ENCODE results near the gene PGLYRP3.

Gene PGLYRP3

GRCh38 chr1:153307221-153307600 lies 5.5 kb downstream of the PGLYRP3 start:
- no peaks in the 10 kb centered on the region for H3K9me3 Mint-ChIP-seq
- ATAC-seq = no peak
- H3K4me1 Mint-ChIP-seq = no peaks in the 10 kb centered on the region
- no peak overlapping the region for H3K4me3 Mint-ChIP-seq
- H3K36me3 Mint-ChIP-seq = no peaks in the 10 kb centered on the region
- H3K27me3 Mint-ChIP-seq = peaks cover 45% of the 10 kb centered on the region
- no peak overlapping the region for H3K27ac Mint-ChIP-seq

- H3K36me3 Mint-ChIP-seq = no peaks in the 10 kb centered on the region
- no peaks in the 10 kb centered on the region for H3K9me3 Mint-ChIP-seq
- H3K4me1 Mint-ChIP-seq = no peaks in the 10 kb centered on the region
- H3K27ac Mint-ChIP-seq = no peak overlapping the region
- peaks cover 43% of the 10 kb centered on the region for H3K27me3 Mint-ChIP-seq
- ATAC-seq = no peak
- no peak overlapping the region for H3K4me3 Mint-ChIP-seq
These were observed 6.2 kb downstream of the PGLYRP3 start for GRCh38 chr1:153306303-153307220.

GRCh38 chr1:153305682-153306081 lies 7.1 kb downstream of the PGLYRP3 start:
- H3K4me1 Mint-ChIP-seq = no peaks in the 10 kb centered on the region
- H3K9me3 Mint-ChIP-seq = no peaks in the 10 kb centered on the region
- peaks cover 43% of the 10 kb centered on the region for H3K27me3 Mint-ChIP-seq
- no peak overlapping the region for H3K27ac Mint-ChIP-seq
- no peak overlapping the region for H3K4me3 Mint-ChIP-seq
- H3K36me3 Mint-ChIP-seq = no peaks in the 10 kb centered on the region
- ATAC-seq = no peak

GRCh38 chr1:153302308-153302707 lies 10.4 kb downstream of the PGLYRP3 start:
- Mint-ChIP-seq H3K9me3 (no peaks in the 10 kb centered on the region), H3K36me3 (no peaks in the 10 kb centered on the region), H3K27ac (no peak overlapping the region), H3K4me3 (no peak overlapping the region), H3K27me3 (peaks cover 22% of the 10 kb centered on the region), H3K4me1 (peaks cover 4% of the 10 kb centered on the region)
- ATAC-seq = no peak

- H3K36me3 Mint-ChIP-seq = no peaks in the 10 kb centered on the region
- H3K4me1 Mint-ChIP-seq = peaks cover 48% of the 10 kb centered on the region
- H3K4me3 Mint-ChIP-seq = no peak overlapping the region
- H3K9me3 Mint-ChIP-seq = no peaks in the 10 kb centered on the region
- H3K27me3 Mint-ChIP-seq = peaks cover 22% of the 10 kb centered on the region
- H3K27ac Mint-ChIP-seq = no peak overlapping the region
- ATAC-seq = no peak
These were observed 18.9 kb downstream of the PGLYRP3 start for GRCh38 chr1:153293851-153294250.

- Mint-ChIP-seq H3K36me3 (no peaks in the 10 kb centered on the region), H3K27me3 (peaks cover 22% of the 10 kb centered on the region), H3K4me3 (no peak overlapping the region), H3K4me1 (peaks cover 48% of the 10 kb centered on the region), H3K9me3 (no peaks in the 10 kb centered on the region), H3K27ac (no peak overlapping the region)
- no peak for ATAC-seq
These were observed 19.3 kb downstream of the PGLYRP3 start for GRCh38 chr1:153293480-153293775.

GRCh38 chr1:153292740-153293479 lies 19.8 kb downstream of the PGLYRP3 start:
- Mint-ChIP-seq H3K36me3 (no peaks in the 10 kb centered on the region), H3K4me3 (no peak overlapping the region), H3K9me3 (no peaks in the 10 kb centered on the region), H3K27me3 (peaks cover 22% of the 10 kb centered on the region), H3K4me1 (peaks cover 48% of the 10 kb centered on the region), H3K27ac (no peak overlapping the region)
- no peak for ATAC-seq

GRCh38 chr1:153292185-153292584 lies 20.6 kb downstream of the PGLYRP3 start:
- Mint-ChIP-seq H3K4me1 (peaks cover 42% of the 10 kb centered on the region), H3K27ac (no peak overlapping the region)

GRCh38 chr1:153291514-153291913 lies 21.2 kb downstream of the PGLYRP3 start:
- H3K4me1 Mint-ChIP-seq = peaks cover 40% of the 10 kb centered on the region
- no peaks in the 10 kb centered on the region for H3K36me3 Mint-ChIP-seq
- peaks cover 22% of the 10 kb centered on the region for H3K27me3 Mint-ChIP-seq
- peak; percentile 73 for ATAC-seq
- H3K4me3 Mint-ChIP-seq = no peak overlapping the region
- H3K27ac Mint-ChIP-seq = peak overlapping the region; percentile 15
- no peaks in the 10 kb centered on the region for H3K9me3 Mint-ChIP-seq

More at GRCh38 chr1:153292185-153292584, 20.6 kb downstream of the PGLYRP3 start:
- Mint-ChIP-seq H3K27me3 (peaks cover 22% of the 10 kb centered on the region), H3K9me3 (no peaks in the 10 kb centered on the region), H3K4me3 (no peak overlapping the region), H3K36me3 (no peaks in the 10 kb centered on the region)
- ATAC-seq = no peak

- no peak overlapping the region for H3K27ac Mint-ChIP-seq
- no peaks in the 10 kb centered on the region for H3K36me3 Mint-ChIP-seq
- no peaks in the 10 kb centered on the region for H3K9me3 Mint-ChIP-seq
- H3K4me1 Mint-ChIP-seq = peaks cover 22% of the 10 kb centered on the region
- H3K4me3 Mint-ChIP-seq = no peak overlapping the region
- no peak for ATAC-seq
- H3K27me3 Mint-ChIP-seq = peaks cover 20% of the 10 kb centered on the region
These were observed 24.0 kb downstream of the PGLYRP3 start for GRCh38 chr1:153288634-153289275.

GRCh38 chr1:153277852-153278251 lies 34.9 kb downstream of the PGLYRP3 start:
- H3K27me3 Mint-ChIP-seq = peaks cover 22% of the 10 kb centered on the region
- peak; percentile 84 for ATAC-seq
- H3K36me3 Mint-ChIP-seq = no peaks in the 10 kb centered on the region
- no peaks in the 10 kb centered on the region for H3K9me3 Mint-ChIP-seq
- no peaks in the 10 kb centered on the region for H3K4me1 Mint-ChIP-seq
- H3K4me3 Mint-ChIP-seq = no peak overlapping the region
- H3K27ac Mint-ChIP-seq = no peak overlapping the region

- H3K4me1 Mint-ChIP-seq = no peaks in the 10 kb centered on the region
- H3K27ac Mint-ChIP-seq = no peak overlapping the region
- no peaks in the 10 kb centered on the region for H3K36me3 Mint-ChIP-seq
- no peak for ATAC-seq
- no peaks in the 10 kb centered on the region for H3K9me3 Mint-ChIP-seq
- no peak overlapping the region for H3K4me3 Mint-ChIP-seq
- H3K27me3 Mint-ChIP-seq = peaks cover 50% of the 10 kb centered on the region
These were observed 40.6 kb downstream of the PGLYRP3 start for GRCh38 chr1:153272186-153272585.

- no peaks in the 10 kb centered on the region for H3K9me3 Mint-ChIP-seq
- no peaks in the 10 kb centered on the region for H3K4me1 Mint-ChIP-seq
- no peak overlapping the region for H3K27ac Mint-ChIP-seq
These were observed 41.0 kb downstream of the PGLYRP3 start for GRCh38 chr1:153271711-153272110.

GRCh38 chr1:153265457-153265856 lies 47.3 kb downstream of the PGLYRP3 start:
- H3K27me3 Mint-ChIP-seq = peaks cover 42% of the 10 kb centered on the region

More at GRCh38 chr1:153271711-153272110, 41.0 kb downstream of the PGLYRP3 start:
- H3K4me3 Mint-ChIP-seq = no peak overlapping the region
- ATAC-seq = no peak
- H3K27me3 Mint-ChIP-seq = peaks cover 53% of the 10 kb centered on the region
- H3K36me3 Mint-ChIP-seq = no peaks in the 10 kb centered on the region

GRCh38 chr1:153262462-153263157 lies 50.1 kb downstream of the PGLYRP3 start:
- H3K4me3 Mint-ChIP-seq = peak overlapping the region; percentile 80

More at GRCh38 chr1:153265457-153265856, 47.3 kb downstream of the PGLYRP3 start:
- Mint-ChIP-seq H3K4me3 (no peak overlapping the region), H3K9me3 (no peaks in the 10 kb centered on the region), H3K27ac (no peak overlapping the region), H3K36me3 (no peaks in the 10 kb centered on the region), H3K4me1 (peaks cover 29% of the 10 kb centered on the region)
- ATAC-seq = no peak

More at GRCh38 chr1:153262462-153263157, 50.1 kb downstream of the PGLYRP3 start:
- peak overlapping the region; percentile 85 for H3K27ac Mint-ChIP-seq
- no peaks in the 10 kb centered on the region for H3K36me3 Mint-ChIP-seq
- H3K4me1 Mint-ChIP-seq = peaks cover 38% of the 10 kb centered on the region
- no peaks in the 10 kb centered on the region for H3K9me3 Mint-ChIP-seq
- peaks cover 21% of the 10 kb centered on the region for H3K27me3 Mint-ChIP-seq
- ATAC-seq = peak; percentile 77
